Measurements from ENCODE around the gene CRB1. TPM values are rescaled to one million over a fixed set of nuclear protein-coding genes. Genes with fewer than 3 reads are reported as not detected.

Gene CRB1
- polyA plus RNA-seq, 3 donors = not detected

GRCh38 chr1:197247465-197247864 lies 20.6 kb upstream of the CRB1 start:
- H3K9me3 ChIP-seq (replicated peaks in 1 of 2; ENCODE audit: control insufficient read depth in 1 of 2, insufficient read depth in 1 of 2, low read length in 2 of 2) = no peaks in the 10 kb centered on the region
- H3K4me1 Mint-ChIP-seq = no peaks in the 10 kb centered on the region
- H3K36me3 ChIP-seq (replicated peaks in 1 of 2; ENCODE audit: control insufficient read depth in 1 of 2, insufficient read depth in 2 of 2, low read length in 2 of 2) = no peaks in the 10 kb centered on the region
- no peak overlapping the region for H3K4me3 ChIP-seq (replicated peaks in 1 of 3; ENCODE audit: low read depth in 2 of 3, low read length in 3 of 3)
- no peaks in the 10 kb centered on the region for H3K27me3 ChIP-seq (ENCODE audit: control insufficient read depth in 2 of 2, insufficient read depth in 2 of 2, low read length in 2 of 2)
- H3K79me2 ChIP-seq (ENCODE audit: insufficient read depth, low read length) = no peaks in the 10 kb centered on the region
- H3K4me3 Mint-ChIP-seq = no peak overlapping the region
- no peaks in the 10 kb centered on the region for H4K20me1 ChIP-seq (ENCODE audit: insufficient read depth, low read length)
- no peak for DNase-seq
- no peaks in the 10 kb centered on the region for H3K4me1 ChIP-seq (ENCODE audit: control insufficient read depth in 1 of 2, insufficient read depth in 2 of 2, low read length in 2 of 2)
- H3K27ac Mint-ChIP-seq = no peak overlapping the region
- H3K9me3 Mint-ChIP-seq = peaks cover 0 to 7% (median 2%) of the 10 kb centered on the region in 7 donors
- whole genome bisulfite sequencing (ENCODE audit: insufficient coverage) = no CpG with 5 or more reads among the region's 1 CpG
- no peak for TF ChIP-seq CTCF (IDR thresholded peaks at IDR 0.05)
- H3K27ac ChIP-seq (ENCODE audit: low read depth in 1 of 2, low read length in 2 of 2) = no peak overlapping the region
- intact Hi-C loops (cut with micrococcal nuclease) = no loop called here
- no peaks in the 10 kb centered on the region for H3K36me3 Mint-ChIP-seq
- H3K9ac ChIP-seq (ENCODE audit: insufficient read depth, low read length, poor library complexity, severe bottlenecking) = no peak overlapping the region
- peaks cover 0 to 3% (median 2%) of the 10 kb centered on the region in 3 donors for H3K27me3 Mint-ChIP-seq (ENCODE audit: low read depth in 3 of 3)
- no peak overlapping the region for H3K4me2 ChIP-seq (replicated peaks; ENCODE audit: extremely low read depth, low read length, poor library complexity, severe bottlenecking)
- no peak overlapping the region for H2AFZ ChIP-seq (ENCODE audit: insufficient read depth, low read depth, low read length, poor library complexity, severe bottlenecking)

- H3K4me3 ChIP-seq (replicated peaks in 1 of 3; ENCODE audit: low read depth in 2 of 3, low read length in 3 of 3) = no peak overlapping the region
- H4K20me1 ChIP-seq (ENCODE audit: insufficient read depth, low read length) = no peaks in the 10 kb centered on the region
- H2AFZ ChIP-seq (ENCODE audit: insufficient read depth, low read depth, low read length, poor library complexity, severe bottlenecking) = no peak overlapping the region
- Mint-ChIP-seq H3K27me3 (ENCODE audit: low read depth in 3 of 3) (peaks cover 0 to 3% (median 2%) of the 10 kb centered on the region in 3 donors), H3K9me3 (peaks cover 0 to 2% (median 0%) of the 10 kb centered on the region in 7 donors), H3K36me3 (no peaks in the 10 kb centered on the region), H3K4me1 (no peaks in the 10 kb centered on the region), H3K4me3 (no peak overlapping the region), H3K27ac (no peak overlapping the region)
- no CpG with 5 or more reads among the region's 2 CpGs for WGBS (ENCODE audit: insufficient coverage)
- no peaks in the 10 kb centered on the region for H3K9me3 ChIP-seq (replicated peaks in 1 of 2; ENCODE audit: control insufficient read depth in 1 of 2, insufficient read depth in 1 of 2, low read length in 2 of 2)
- no peaks in the 10 kb centered on the region for H3K79me2 ChIP-seq (ENCODE audit: insufficient read depth, low read length)
- intact Hi-C loops (cut with micrococcal nuclease) = no loop called here
- DNase-seq = no peak
- H3K4me2 ChIP-seq (replicated peaks; ENCODE audit: extremely low read depth, low read length, poor library complexity, severe bottlenecking) = no peak overlapping the region
- no peak overlapping the region for H3K9ac ChIP-seq (ENCODE audit: insufficient read depth, low read length, poor library complexity, severe bottlenecking)
- H3K27ac ChIP-seq (ENCODE audit: low read depth in 1 of 2, low read length in 2 of 2) = no peak overlapping the region
- H3K27me3 ChIP-seq (ENCODE audit: control insufficient read depth in 2 of 2, insufficient read depth in 2 of 2, low read length in 2 of 2) = no peaks in the 10 kb centered on the region
- no peak for TF ChIP-seq CTCF (IDR thresholded peaks at IDR 0.05)
- H3K4me1 ChIP-seq (ENCODE audit: control insufficient read depth in 1 of 2, insufficient read depth in 2 of 2, low read length in 2 of 2) = no peaks in the 10 kb centered on the region
- H3K36me3 ChIP-seq (replicated peaks in 1 of 2; ENCODE audit: control insufficient read depth in 1 of 2, insufficient read depth in 2 of 2, low read length in 2 of 2) = no peaks in the 10 kb centered on the region
These were observed 18.7 kb upstream of the CRB1 start for GRCh38 chr1:197249324-197249723.

All from CD14-positive monocyte (primary cell).